ENCODE measurements around the gene FRMD4A.

Gene FRMD4A

GRCh38 chr10:13657101-13657680 lies 673.5 kb downstream of the FRMD4A start:
- DNase-seq = no peak

GRCh38 chr10:13656337-13657100 lies 674.2 kb downstream of the FRMD4A start:
- no peak for DNase-seq

- no peak for DNase-seq
Measured at GRCh38 chr10:13654846-13655245, 675.9 kb downstream of the FRMD4A start.

DNA sequence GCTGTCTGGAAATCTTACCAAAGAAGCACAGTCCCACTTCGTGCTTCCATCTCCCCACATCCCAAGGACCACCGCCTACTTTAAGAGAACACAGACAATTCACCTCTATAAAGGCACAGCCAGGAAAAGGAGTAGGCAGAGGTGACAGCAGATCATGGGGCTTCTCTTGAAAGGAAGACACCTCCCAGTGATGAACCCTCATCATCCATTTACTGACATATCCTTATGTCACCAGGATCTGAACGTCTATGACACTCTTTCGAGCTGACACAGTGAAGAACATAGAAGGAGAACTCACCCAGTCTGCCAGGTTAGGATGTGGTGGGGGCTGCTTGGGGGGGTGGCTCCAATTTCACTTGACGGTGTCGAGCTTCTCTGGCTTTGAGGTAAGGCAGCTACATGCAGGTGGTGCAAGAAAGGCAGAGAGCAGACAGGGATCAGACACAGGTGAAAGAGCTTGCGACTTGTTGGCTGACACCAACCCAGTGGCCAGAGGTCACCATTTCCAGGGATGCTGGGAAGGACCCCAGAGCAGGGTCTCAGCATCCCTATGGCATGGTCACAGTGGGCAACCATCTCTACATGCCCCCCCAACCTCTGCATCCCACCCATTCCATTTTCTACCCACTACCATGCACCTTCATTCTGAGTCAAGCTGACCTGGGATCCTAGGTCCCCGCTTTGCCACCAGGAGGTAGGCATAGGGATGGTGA lies 676.5 kb downstream of the FRMD4A start:
- no peak for DNase-seq

- DNase-seq = no peak
Measured at GRCh38 chr10:13652860-13653259, 677.9 kb downstream of the FRMD4A start.

- DNase-seq = no peak
Measured at GRCh38 chr10:13651969-13652720, 678.6 kb downstream of the FRMD4A start.

DNA sequence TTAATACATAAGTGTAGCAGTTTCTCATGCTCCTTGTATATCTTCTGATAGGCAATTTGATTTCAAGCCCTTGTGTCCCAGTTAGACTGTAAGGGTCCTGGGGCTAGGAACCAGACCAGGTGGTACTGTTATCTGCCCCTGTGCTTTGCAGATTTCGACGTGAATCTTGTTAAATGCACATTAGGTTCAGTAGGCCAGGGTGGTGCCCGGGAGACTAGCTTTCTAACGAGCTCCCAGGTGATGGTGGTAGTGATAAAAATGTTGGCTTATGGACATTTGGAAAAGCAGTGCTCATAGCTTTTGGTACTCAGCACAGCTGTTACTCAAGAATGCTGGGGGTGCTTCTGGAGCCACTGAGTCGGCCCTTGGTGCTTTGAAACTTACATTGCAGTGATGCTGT lies 679.8 kb downstream of the FRMD4A start:
- no peak for DNase-seq

DNA sequence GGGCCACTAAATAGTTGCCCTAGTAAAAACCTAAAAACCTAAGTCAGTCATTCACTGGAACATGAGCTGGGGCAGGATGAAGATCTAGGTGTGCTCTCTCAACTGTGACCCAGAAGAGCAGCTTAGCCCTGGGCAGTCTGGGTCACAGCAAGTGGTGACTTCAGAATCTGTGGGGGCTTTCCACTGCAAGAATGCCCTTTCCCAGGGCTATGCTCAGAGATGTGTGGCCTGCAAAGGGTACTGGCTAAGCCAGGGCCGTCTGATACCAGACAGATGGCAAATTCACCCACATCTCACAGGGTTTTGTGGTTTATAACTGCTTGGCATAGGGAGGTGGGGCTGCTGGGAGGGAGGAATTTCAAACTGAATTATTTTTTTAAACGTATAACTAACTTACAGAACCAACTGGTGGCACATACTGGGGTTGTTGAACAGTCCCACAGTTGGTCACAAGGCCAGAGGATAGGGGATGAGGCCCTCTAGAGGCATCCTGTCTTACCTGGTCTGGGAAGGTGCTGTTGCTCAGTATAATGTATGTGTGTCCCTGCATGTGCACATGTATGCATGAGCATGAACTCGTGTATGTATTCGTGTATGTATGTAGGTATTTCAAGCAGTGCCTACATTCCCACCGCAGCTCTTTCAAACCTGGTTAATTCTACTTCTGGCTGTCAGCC lies 680.7 kb downstream of the FRMD4A start:
- DNase-seq = no peak

DNA sequence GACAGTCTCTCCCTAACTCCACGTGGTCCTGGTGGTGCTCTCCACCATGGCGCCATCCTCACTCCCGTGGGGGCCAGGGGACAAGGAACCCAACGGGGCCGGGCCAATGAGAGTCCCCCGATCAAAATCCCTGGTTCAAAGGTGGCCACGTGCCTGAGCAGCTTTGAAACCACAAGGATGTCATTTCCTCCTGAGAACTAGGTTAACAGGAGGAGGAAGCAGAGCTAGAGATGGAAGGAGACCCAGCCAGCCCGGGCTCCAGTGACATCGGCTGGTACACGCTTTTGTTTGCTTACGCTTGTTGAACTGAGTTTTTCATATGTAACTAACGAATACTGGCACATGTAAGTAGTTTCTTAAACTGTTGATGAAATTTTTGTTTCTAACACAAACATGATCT lies 682.3 kb downstream of the FRMD4A start:
- peak; percentile 40 for DNase-seq

- no peak for DNase-seq
Measured at GRCh38 chr10:13644866-13645265, 685.9 kb downstream of the FRMD4A start.

GRCh38 chr10:13643016-13643415 lies 687.7 kb downstream of the FRMD4A start:
- no peak for DNase-seq

- DNase-seq = no peak
Measured at GRCh38 chr10:13642293-13642692, 688.4 kb downstream of the FRMD4A start.

GRCh38 chr10:13637894-13638293 lies 692.8 kb downstream of the FRMD4A start:
- no peak for DNase-seq

- DNase-seq = no peak
Measured at GRCh38 chr10:13637303-13637856, 693.3 kb downstream of the FRMD4A start.

GRCh38 chr10:13636776-13637175 lies 693.9 kb downstream of the FRMD4A start:
- no peak for DNase-seq

DNA sequence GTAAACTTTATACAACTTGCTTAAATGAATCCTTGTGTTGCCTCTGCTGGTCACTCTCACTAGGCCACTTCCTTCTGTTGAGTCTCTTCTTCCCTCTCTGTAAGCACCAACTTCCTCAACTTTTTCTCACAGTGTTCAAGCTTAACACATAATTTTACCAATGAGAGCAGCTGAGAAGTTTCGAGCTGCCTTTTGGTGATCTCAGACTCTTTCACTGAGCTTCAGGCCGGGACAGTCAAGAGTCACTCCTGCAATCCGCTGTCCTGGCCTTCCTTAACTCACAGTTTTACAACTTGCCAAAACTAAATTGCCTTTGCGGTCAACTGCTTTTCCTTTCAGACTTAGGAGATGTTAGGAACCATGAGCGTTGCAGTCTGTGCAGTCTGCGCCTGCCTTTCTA lies 696.5 kb downstream of the FRMD4A start:
- DNase-seq = peak; percentile 18

- DNase-seq = peak; percentile 86
Measured at GRCh38 chr10:13633689-13634088, 697.0 kb downstream of the FRMD4A start.

DNA sequence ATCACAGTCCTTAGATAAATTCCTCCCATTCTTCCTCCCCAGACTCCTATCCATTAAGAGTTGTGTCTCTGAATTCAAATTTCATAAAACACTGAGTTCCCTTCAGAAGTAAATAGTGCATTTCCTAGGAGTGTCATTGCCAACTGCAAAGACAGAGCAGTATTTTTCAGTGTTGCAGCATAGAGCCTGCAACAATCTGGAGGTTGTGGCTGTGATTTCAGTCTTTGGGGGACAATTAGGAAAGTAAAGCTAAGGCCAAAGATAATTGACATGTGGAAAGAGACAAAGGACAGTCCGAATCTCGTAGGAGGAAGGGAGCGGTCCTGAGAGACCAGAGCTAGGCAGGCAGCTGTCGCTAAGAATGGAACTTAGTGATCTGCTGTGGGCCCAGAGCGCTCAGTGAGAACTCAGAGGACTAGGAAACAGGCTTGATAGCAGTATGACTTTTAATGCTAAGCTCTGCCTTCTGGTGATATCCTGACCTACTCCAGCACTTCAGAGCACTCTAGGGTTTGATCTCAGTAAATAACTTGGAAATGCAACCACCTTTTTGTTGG lies 697.8 kb downstream of the FRMD4A start:
- peak; percentile 32 for DNase-seq

- no peak for DNase-seq
Measured at GRCh38 chr10:13632440-13632839, 698.3 kb downstream of the FRMD4A start.

DNA sequence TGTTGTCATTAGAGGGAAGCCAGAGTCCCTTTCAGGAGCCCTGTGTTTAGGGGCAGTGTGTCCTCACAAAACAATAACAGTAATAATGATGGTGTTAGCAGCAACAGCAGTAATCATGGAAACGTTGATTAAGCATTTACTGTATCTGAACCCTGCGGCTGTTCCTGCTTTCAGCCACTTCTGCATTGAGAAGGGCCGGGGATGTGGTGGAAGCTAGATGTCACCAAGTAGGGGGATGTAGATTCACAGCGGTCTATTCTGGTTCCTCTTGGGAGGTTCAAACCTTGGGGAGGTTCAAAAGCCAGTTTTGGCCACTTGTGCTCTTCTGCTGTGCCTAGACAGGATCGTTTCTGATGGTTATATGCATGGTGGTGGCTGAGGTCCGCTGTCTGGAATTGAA lies 699.1 kb downstream of the FRMD4A start:
- DNase-seq = no peak

GRCh38 chr10:13630231-13630630 lies 700.5 kb downstream of the FRMD4A start:
- DNase-seq = no peak

DNA sequence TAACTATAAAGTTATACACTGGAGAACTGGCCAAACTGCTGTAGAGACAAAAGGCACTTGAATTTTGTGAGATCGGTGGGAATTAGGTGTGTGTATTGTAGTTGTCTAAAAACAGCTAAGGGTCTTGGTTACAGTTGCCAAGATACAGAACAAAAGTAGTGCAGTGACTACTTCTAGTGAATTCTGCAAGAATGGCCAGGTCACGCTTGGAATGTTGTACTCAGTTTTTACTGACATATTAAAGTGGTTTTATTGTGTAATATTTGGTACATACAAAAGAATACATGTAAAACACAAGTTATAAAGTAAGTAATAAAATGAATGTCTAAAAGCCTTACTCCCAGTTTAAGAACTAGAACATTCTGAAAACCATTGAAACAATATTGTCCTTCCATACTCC lies 701.6 kb downstream of the FRMD4A start:
- DNase-seq = no peak
